ENCODE data around the gene ZFAND3.

GRCh38 chr6:38088829-38089228 lies 269.3 kb downstream of the ZFAND3 start:
- no peak for TF ChIP-seq EP300 (IDR thresholded peaks at IDR 0.05)
- TF ChIP-seq CTCF (IDR thresholded peaks at IDR 0.05) = no peak
